Stimulated activated CD4-positive, alpha-beta T cell treated with anti-CD3 and anti-CD28 coated beads, Interleukin-1b, Interleukin-23, amount 100 ng/mL, for 4 hours (primary cell): ENCODE measurements around the gene ASCC1.

ENCODE experiments used
- DNase-seq, 2 donors: peaks; one replicate each; pipeline ENCODE4 v3.0.0-alpha.2; 2020; ENCODE audit warnings: low read depth in 2 of 2

The ASCC1 gene

DNA sequence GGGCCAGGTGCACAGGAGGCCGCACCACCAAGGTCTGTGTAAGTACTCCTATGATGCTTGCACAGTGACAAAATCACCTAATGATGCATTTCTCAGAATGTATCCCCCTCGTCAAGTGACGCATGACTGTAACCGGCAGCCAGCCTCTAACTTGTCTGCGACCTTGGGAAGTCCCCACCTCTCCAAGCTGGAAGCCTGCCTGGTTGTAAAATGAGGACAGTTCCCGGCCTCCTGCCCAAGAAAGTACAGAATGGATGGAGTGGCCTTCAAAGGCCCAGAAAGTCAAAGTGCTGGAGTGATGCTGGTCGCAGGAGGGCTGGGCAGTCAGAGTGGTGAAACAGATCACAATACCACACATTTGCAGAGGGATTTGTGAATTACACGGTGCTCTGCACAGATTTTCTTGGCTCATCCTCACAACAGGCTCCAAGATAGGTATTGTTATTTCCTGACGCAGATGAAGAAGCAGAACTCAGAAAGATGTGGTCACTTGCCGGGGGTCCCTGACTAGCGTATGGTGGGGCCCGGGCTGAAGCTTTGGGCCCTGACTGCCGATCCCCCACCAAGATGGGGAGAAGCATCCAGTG is 150.5 kb downstream of the ASCC1 start:
- no peak for DNase-seq

DNA sequence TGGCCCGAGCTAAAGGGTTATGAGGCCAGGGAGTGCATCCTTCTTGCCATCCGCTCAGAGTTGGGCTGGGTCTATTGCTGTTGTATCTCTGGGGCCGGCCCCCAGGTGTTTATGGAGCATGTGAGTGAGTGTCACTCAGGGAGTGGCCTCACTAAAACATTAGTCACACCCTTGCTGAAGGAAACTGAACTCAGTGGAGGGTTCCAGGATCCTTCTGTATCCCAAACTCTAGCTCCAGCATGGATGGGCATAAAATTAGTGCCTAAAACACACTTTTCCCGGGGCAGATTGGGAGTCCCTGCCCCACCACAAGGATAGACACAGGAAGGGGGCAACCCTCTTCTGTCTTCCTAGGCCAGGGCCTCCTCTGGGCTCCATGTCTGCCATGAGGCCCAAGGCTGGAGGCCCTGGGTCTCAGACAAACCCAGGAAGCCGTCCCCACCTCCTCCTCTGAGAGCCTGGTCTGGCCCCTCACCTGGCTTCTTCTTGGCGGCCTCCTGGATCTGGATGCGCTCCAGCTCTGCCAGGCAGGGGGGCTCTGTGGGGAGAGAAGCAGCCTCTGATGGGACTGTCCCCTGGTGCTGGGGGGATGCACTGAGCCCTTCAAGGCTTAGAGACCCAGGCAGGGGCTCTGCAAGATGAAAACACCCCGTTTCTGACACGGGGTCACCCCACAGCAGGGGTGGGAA is 152.2 kb downstream of the ASCC1 start:
- no peak for DNase-seq

DNA sequence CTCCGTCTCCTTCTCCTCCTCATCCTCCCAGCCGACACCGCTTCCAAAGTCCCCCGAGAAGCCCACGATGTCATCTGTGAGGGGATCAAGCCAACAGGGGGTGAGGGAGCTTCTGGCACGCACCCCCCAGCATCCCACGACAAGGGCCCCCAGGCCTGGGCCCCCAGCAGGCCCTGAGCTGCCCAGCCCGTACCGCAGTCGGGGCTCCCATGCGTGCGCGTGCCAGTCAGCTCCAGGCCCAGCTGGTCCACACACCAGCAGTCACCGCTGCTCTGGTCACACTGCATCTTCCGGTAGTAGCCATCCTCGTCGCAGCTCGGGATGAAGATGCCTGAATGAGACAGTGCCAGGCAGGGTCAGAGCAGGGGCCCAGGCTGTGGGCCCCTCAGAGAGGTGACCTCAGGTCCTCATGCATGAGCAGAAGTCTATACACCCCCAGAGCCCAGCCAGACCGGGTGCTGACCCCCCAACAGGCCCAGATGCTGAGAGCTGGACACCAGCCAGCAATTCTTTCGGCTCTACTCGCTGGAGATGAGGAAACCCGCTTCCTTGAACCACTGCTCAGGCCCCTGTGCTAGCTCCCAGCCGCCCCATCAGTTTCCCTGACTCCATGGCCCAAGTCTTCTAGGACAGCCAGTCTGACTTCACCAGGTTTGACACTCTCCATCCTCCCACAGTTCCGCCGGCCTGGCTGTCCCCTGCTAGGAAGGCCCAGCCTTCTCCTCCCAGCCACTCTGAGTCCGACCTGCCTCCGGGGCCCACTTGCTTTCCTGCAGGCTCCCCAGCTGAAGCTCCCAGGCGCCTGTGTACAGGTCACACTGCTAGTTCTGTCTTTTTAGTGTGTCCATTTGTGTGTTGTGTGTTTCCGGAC is 153.0 kb downstream of the ASCC1 start:
- no peak for DNase-seq

DNA sequence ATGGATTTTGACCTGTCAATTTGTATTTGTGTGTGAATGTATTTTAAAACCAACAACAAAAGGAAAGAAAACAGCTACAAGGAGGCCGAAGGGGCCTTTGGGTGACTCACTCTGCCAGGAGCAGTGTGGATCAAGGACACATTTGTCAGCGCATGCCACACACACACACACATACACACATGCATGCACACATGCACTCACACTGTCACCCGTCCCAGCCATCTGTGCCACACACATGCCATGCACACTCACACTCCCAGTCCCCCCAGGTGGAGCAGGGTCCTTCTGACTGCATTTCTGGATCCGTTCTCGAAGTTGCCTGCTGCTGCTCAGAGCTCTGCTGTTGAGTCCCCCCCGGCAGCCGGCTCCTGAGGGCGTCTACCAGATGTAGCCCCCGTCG is 153.7 kb downstream of the ASCC1 start:
- DNase-seq: no peak

DNA sequence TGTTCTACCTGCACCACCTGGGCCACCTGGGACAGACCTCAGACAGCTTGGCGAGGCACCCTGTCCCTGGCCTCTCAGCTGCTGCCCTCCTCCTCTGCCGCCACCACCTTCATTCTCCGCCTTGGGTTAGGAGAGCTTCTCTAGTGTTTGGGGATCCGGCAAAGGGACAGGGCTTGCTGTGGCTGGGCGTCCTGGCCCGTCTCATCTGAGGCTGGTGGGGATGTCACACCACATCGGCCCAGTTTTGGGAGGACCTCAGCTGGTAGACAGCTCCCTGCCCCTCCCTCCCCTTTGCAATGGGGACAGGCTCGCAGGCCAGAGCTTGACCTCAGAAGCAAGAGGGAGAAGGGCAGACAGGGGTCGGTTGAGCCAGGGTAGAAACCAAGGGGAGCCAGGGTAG is 154.1 kb downstream of the ASCC1 start:
- no peak for DNase-seq

DNA sequence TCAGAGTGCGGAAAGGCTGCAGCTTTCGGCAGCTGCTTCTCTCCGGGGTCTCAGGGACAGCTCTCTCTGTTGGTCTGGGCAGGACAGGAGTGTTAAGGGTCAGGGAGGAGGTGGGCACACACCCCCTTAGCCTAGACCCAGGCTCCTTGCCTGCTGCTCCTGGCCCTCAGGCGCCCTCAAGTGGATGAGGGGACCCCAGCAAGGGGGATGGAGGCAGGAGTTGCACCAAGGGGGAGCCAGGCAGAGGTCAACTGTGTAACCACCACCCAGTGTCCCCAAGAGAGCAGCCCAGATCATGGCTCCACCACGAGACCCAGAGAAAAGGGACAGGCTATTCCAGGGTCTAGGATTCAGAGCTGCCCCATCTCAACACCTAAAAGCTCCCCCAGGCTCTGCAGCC is 154.6 kb downstream of the ASCC1 start:
- DNase-seq: no peak

DNA sequence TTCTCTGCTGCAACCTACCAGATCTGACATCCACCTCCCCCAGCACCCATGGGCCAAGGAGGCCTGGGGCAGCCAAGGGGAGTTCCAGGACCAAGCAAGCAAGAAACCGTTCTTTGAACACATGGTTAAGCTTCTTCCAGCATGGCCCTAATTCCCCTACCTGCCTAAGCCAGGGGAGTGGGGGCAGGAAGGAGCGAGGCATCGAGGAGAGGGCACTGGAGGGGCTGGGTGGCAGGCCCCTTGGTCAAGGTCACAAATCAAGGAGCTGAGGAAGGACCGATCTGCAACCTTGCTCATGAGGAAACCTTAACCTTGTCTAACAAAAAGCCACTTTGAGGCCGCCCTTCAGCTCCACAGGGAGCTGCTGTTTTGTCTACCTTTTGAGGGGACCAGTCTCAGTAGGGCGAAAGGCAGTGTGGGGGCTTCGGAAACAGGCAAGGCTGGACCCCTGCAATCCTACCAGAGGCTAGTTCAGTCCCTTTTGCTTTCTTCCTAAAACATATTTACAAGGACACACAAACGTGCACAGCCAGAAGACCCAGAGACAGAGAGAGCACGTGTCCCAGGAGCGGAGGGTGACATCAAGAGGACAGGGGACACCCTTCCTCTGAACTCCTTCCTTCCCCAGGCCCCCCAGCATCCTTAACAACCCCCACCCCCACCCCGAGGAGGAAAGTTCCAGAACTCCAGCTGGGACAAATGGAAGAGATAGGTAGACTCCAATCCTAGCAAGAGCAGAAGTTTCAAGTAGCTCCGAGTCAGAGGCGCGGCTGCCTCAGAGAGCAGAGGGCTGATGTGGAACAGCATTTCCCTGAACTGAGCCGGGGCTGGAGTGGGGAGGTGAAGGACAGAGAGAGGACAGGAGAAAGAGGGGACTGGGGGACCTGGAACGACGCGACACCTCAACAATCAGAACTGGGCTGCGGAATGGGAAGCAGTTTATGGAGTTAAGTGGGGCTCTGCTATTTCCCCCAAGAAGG is 155.9 kb downstream of the ASCC1 start:
- DNase-seq: no peak

DNA sequence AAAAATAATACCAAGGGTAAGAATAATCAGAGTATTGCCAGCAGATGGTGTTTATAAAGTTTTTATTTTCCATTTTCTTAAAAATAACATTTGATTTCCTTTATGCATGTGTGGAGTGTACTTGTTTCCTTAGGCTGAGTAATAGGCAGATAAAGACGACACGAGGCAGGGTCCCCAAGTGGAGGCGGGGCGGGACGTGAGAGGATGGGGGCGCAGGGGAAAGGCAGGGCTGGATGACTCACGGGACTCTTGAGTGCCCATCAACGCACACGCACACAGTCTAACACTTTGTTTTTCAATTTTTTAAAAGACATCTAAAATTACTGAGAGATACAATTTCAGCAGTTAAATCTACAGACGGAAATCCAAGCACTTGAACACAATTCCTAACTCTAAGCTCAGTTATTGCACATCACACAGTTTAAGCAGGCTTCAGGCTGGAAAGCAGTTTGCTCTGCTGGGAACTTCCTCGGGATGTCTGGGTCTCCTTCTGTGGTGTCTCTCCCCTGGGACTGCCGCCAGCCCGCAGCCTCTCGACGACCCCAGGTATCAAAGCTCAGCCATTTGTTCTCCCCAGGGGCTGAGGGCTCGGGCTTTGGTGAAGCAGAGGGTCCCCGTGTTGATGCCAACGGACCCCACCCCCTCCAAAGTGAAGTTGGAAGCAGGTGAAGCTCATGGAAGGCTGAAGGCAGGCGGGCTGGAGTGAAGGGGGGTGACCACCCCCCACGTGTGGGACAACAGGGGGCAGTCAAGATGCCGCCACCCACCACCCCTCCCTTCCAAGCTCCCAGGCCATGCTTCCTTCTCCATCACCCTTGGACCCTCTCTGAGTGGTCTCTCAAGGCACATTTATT is 156.9 kb downstream of the ASCC1 start:
- peak in 1 of 2 donors; percentile 49 for DNase-seq

DNA sequence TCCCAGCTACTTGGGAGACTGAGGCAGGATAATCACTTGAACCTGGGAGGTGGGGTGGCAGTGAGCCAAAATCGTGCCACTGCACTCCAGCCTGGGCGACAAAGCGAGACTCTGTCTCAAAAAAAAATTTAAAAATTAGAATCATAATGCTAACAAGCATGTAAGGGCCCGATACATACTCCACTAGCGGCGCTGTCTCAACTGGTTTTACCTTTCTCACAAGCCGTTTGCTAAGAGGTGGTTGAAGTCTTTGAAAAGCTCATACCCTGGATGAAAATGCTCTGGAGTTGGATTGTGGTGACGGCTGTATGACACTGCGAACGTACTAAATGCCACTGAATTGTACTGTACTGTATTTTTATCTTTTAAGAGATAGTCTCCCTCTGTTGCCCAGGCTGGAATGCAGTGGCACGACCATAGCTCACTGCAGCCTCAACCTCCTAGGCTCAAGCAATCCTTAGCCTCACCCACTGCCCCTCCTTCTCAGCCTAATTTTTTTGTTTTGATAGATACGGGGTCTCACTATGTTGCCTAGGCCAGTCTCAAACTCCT is 157.7 kb downstream of the ASCC1 start:
- DNase-seq: no peak

DNA sequence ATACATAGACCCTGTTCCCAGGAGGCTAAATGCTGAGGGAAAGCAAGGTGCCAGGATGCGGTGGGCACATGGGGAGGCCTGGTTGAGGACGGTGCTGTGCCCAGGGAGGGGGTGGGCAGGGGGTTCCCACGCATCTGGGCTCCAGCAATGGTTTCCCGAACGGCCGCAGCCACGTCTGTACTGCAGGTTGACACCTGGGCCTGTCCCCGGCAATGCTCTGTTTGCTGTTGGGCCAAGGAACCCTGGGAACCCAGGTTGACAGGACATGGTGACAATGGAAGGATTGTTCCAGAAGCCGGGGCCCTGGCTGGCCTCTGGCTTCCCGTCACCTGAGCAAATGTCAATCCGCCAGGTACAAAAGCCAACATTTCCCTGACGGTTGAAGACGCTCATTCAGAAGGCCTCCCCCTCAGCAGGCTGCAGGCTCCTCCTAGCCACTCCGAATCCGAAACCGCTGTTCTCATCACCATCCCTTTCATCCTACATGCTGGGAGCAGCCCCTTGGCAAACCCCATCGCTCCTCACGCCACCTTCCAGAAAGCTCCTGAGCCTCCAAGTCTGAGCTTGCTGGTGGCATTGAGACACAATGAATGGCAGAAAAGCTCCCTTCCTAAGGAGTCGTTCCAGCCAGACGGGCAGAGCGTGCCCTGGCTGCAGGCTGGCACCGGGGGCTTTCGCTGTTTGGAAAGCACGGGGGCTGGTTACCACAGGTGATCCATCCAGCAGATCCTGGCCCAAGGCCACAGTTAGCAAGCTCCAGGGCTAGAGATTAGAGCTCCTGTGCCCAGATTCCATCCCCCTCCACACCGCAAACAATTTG is 158.9 kb downstream of the ASCC1 start:
- DNase-seq: no peak

DNA sequence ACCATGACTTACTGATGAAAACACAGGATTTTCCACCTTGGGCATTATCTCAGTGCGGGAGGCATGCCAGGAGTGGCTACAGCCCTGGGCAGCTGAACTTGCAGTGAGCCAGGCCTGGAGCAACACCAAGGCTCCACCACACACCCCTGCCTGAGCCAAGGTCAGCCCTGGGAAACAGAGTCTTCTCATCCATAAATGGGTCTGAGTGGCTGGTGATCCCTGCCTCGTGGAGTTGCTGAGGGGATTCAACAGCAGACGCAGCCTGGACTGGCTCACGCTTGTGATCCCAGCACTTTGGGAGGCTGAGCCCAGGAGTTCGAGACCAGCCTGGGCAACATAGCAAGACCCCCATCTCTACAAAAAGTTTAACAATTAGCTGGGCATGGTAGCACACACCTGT is 160.0 kb downstream of the ASCC1 start:
- DNase-seq: no peak

DNA sequence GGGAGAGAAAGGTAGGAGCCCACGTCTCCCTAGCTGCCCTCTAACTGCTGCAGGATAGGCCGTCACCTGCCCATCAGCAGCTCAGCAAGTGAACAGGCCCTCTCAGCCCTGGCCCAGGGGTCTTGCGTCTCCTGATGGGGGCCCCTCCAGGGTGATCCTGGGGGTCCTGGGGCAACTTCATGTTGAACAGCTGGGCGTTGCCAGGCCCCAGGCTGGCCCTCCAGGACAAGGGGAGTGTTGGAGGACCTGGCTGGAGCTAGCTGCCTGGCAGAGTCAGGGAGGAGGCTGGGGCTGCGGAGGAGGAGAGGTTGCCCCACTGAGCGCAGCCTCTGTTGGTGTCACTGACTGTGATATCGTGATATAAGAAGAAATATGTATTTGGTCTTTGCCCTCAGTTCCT is 162.4 kb downstream of the ASCC1 start:
- DNase-seq: no peak

DNA sequence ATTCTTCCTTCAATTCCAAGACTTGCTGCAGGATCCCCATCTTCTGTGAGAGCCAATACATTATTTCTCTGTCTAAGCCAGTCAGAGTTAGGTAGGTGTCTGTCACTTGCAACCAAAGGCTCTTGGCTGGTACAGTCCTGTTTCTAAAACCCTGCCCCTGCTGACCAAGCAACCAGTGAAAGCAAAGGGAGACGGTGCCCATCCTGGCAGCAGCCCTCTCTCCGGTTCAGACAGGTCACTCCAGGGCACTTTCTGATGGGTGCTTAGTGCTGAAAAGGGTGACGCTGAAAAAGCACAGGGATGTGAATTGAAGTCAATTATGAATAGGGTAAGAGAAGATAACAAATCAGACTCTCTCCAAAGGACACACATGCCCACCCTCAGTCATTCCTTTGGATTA is 165.2 kb downstream of the ASCC1 start:
- no peak for DNase-seq

DNA sequence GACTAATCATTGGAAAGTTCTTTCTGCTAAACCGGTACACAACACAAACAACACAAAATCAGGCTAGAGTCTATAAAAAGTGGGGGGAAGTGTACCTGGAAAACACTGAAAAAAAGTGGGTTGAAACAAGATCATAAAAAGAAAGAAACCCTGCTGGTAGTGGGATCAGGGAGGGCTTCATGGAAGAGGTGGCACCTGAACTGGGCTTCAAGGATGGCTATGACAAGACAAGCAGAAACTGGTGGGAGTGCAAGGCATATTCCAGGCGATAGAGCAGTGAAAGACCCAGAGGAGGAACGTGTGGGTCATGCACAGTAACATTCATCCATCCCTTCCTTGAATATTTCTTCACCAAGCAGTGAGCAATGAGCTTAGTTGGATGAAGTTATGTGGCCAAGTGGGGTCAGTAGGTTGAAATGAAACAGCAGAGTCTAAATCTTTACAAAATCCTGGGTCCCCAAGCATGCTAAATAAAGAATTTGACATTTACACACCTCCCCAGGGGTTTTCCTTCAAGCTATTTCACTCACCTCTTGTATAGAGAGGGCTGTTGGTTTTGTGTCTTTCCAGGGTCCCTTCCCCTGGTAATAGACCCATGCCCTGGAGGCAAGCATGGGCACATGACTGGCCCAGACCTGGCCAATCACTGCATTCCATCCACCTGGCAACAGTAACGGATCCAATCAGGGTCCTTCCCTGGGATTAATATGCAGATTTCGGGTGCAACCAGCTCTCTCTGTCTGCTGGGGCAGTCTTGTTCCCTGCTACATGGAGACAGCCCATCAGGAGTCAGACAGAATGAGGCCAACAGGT is 165.9 kb downstream of the ASCC1 start:
- no peak for DNase-seq

DNA sequence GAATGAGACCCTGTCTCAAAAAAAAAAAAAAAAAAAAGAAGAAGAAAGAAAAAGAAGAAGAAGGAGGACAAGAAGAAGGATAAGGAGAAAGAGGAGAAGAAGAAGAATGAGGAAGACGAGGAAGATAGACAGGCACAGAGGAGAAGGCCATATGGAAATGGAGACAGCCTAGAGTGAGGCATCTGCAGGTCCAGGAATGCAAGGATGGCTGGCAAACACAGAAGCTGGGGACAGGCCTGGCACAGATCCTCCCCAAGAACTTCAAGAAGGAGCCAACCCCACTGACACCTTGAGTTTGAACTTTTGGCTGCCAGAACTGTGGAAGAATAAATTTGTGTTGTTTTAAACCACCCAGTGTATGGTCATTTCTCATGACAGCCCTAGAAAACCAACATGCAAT is 166.6 kb downstream of the ASCC1 start:
- DNase-seq: no peak

DNA sequence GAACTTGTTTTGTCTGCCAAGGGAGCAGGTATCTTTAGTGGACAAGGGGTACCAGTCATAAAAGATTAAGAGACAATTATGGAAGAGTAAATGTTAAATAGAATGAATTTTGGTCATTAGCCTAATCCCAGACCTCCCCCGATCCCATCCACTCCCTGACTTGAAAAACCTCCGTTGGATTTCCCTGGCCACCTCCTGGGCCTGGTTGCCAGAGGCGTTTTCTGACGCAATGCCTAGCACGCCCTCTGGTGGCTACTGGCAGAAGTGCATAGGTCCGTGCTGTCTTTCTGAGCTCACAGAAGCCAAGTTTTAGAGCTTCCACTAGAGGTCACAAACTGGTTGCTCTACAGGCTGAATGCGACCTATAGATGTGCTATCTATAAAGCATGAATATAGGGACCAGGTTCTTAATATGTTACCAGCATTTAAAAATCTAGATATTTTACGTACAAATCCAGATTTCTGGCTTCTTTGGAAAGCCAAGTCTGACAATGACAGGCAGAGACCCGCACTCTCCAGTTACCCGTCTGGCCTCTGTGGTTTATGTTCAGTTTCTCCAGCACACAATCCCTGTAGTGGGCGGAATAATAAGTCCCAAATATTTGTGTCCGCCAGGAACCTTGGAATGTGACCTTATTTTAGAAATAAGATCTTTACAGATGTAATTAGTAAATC is 167.5 kb downstream of the ASCC1 start:
- peak; percentile 84 to 93 for DNase-seq
